H9 (cell line): ENCODE data around the gene HELQ. TPM values are rescaled to one million over a fixed set of nuclear protein-coding genes. Genes with fewer than 3 reads are reported as not detected.

Experiments used
- DNase-seq: peaks from one replicate; pipeline ENCODE4 v3.0.0-alpha.2; 2017
- H2AFZ ChIP-seq: one replicate; pipeline ENCODE4 v1.6.1; 2013; ENCODE audit warnings: mild to moderate bottlenecking, low read length, control low read depth, moderate library complexity
- H2AK5ac ChIP-seq: 2 replicates; pipeline ENCODE4 v1.6.1; 2013; ENCODE audit warnings: low read length, control low read depth, mixed read lengths; ENCODE audit not compliant: insufficient read length
- H2BK120ac ChIP-seq: one replicate; pipeline ENCODE4 v1.6.1; 2013; ENCODE audit warnings: low read depth, mild to moderate bottlenecking, low read length, control low read depth, inconsistent platforms; ENCODE audit not compliant: poor library complexity, severe bottlenecking
- H2BK12ac ChIP-seq: 2 replicates; pipeline ENCODE4 v1.6.1; 2013; ENCODE audit warnings: low read length, control low read depth, mixed read lengths, low read depth; ENCODE audit not compliant: insufficient read length
- H2BK15ac ChIP-seq: 2 replicates; pipeline ENCODE4 v1.6.1; 2013; ENCODE audit warnings: low read depth, low read length, control low read depth
- H2BK20ac ChIP-seq: one replicate; pipeline ENCODE4 v1.6.1; 2013; ENCODE audit warnings: low read depth, mild to moderate bottlenecking, low read length, control low read depth, inconsistent platforms; ENCODE audit not compliant: poor library complexity, severe bottlenecking
- H2BK5ac ChIP-seq: 2 replicates; pipeline ENCODE4 v1.6.1; 2013; ENCODE audit warnings: low read length, control low read depth, mixed read lengths; ENCODE audit not compliant: insufficient read length
- H3K14ac ChIP-seq: 2 replicates; pipeline ENCODE4 v1.6.1; 2013; ENCODE audit warnings: low read length, control low read depth; ENCODE audit not compliant: insufficient read depth
- H3K18ac ChIP-seq: 2 replicates; pipeline ENCODE4 v1.6.1; 2013; ENCODE audit warnings: low read depth, mild to moderate bottlenecking, mixed read lengths, low read length, control low read depth; ENCODE audit not compliant: insufficient read length
- H3K23ac ChIP-seq: 2 replicates; pipeline ENCODE4 v1.6.1; 2013; ENCODE audit warnings: low read length, control low read depth, mixed read lengths, low read depth; ENCODE audit not compliant: insufficient read length
- H3K23me2 ChIP-seq: 2 replicates; pipeline ENCODE4 v1.6.1; 2013; ENCODE audit warnings: low read depth, mild to moderate bottlenecking, mixed read lengths, low read length, control low read depth; ENCODE audit not compliant: insufficient read length, poor library complexity, severe bottlenecking
- H3K27ac ChIP-seq: 2 replicates; pipeline ENCODE4 v1.5.1; 2013; ENCODE audit warnings: low read length, control low read depth, mixed read lengths, low read depth; ENCODE audit not compliant: insufficient read length
- H3K27me3 ChIP-seq: 2 replicates; pipeline ENCODE4 v1.6.1; 2013; ENCODE audit warnings: low read length, control low read depth, inconsistent platforms; ENCODE audit not compliant: insufficient read depth
- H3K4ac ChIP-seq: 2 replicates; pipeline ENCODE4 v1.6.1; 2013; ENCODE audit warnings: low read depth, mild to moderate bottlenecking, control low read depth, inconsistent platforms, low read length, moderate library complexity
- H3K4me1 ChIP-seq: 2 replicates; pipeline ENCODE4 v1.6.1; 2013; ENCODE audit warnings: low read length, control low read depth, inconsistent platforms; ENCODE audit not compliant: insufficient read depth
- H3K4me2 ChIP-seq: 2 replicates; pipeline ENCODE4 v1.6.1; 2013; ENCODE audit warnings: low read length, control low read depth, mixed read lengths; ENCODE audit not compliant: insufficient read length, insufficient read depth
- H3K56ac ChIP-seq: 2 replicates; pipeline ENCODE4 v1.6.1; 2013; ENCODE audit warnings: low read depth, mild to moderate bottlenecking, mixed read lengths, low read length, control low read depth; ENCODE audit not compliant: insufficient read length
- H3K79me1 ChIP-seq: 2 replicates; pipeline ENCODE4 v1.6.1; 2013; ENCODE audit warnings: low read depth, mild to moderate bottlenecking, moderate library complexity, low read length, control low read depth, inconsistent platforms; ENCODE audit not compliant: insufficient read depth, poor library complexity, severe bottlenecking
- H3K79me2 ChIP-seq: 2 replicates; pipeline ENCODE4 v1.6.1; 2013; ENCODE audit warnings: low read length, control low read depth, inconsistent platforms; ENCODE audit not compliant: insufficient read depth
- H3K9ac ChIP-seq: 2 replicates; pipeline ENCODE4 v1.6.1; 2013; ENCODE audit warnings: low read length, control low read depth, mixed read lengths; ENCODE audit not compliant: insufficient read length; ENCODE audit errors: extremely low read depth
- H3K9me3 ChIP-seq: one replicate; pipeline ENCODE4 v1.6.1; 2013; ENCODE audit warnings: low read depth, low read length, inconsistent platforms; ENCODE audit not compliant: control insufficient read depth
- H3T11ph ChIP-seq: one replicate; pipeline ENCODE4 v1.6.1; 2013; ENCODE audit warnings: mild to moderate bottlenecking, low read length, control low read depth, inconsistent platforms
- H4K20me1 ChIP-seq: one replicate; pipeline ENCODE4 v1.6.1; 2013; ENCODE audit not compliant: control insufficient read depth, insufficient read length, insufficient read depth
- H4K5ac ChIP-seq: 2 replicates; pipeline ENCODE4 v1.6.1; 2013; ENCODE audit warnings: low read depth, mild to moderate bottlenecking, mixed read lengths, low read length, control low read depth; ENCODE audit not compliant: insufficient read length
- H4K8ac ChIP-seq: replicated peaks from 2 replicates; pipeline ENCODE4 v1.6.1; 2013; ENCODE audit warnings: low read length, control low read depth, mixed read lengths, low read depth; ENCODE audit not compliant: insufficient read length
- H4K91ac ChIP-seq: 2 replicates; pipeline ENCODE4 v1.6.1; 2013; ENCODE audit warnings: low read depth, mild to moderate bottlenecking, moderate library complexity, mixed read lengths, low read length, control low read depth; ENCODE audit not compliant: insufficient read length
- H3K27ac Mint-ChIP-seq, 3 experiments: 2 replicates in 2 of 3; 3 replicates in 1 of 3; pipeline ENCODE4 v1.8.0; 2020 to 2021; ENCODE audit warnings: mixed read lengths in 3 of 3, mild to moderate bottlenecking in 1 of 3, moderate library complexity in 1 of 3
- H3K27me3 Mint-ChIP-seq: 2 replicates; pipeline ENCODE4 v1.8.0; 2021; ENCODE audit warnings: low read depth, mild to moderate bottlenecking, moderate library complexity, mixed read lengths
- H3K36me3 Mint-ChIP-seq, 3 experiments: 2 replicates in 2 of 3; 3 replicates in 1 of 3; pipeline ENCODE4 v1.8.0; 2020 to 2021; ENCODE audit warnings: low read depth in 3 of 3, mixed read lengths in 3 of 3; ENCODE audit not compliant: insufficient read depth in 1 of 3
- H3K4me1 Mint-ChIP-seq, 2 experiments: 2 replicates each; pipeline ENCODE4 v1.8.0; 2020; ENCODE audit warnings: mixed read lengths in 2 of 2
- H3K4me3 Mint-ChIP-seq, 2 experiments: 2 replicates in 1 of 2; 3 replicates in 1 of 2; pipeline ENCODE4 v1.8.0; 2020 to 2021; ENCODE audit warnings: mild to moderate bottlenecking in 2 of 2, mixed read lengths in 2 of 2, moderate library complexity in 1 of 2
- H3K9me3 Mint-ChIP-seq, 2 experiments: 2 replicates in 1 of 2; 3 replicates in 1 of 2; pipeline ENCODE4 v1.8.0; 2020; ENCODE audit warnings: mild to moderate bottlenecking in 2 of 2, mixed read lengths in 2 of 2, moderate library complexity in 1 of 2
- CTCF ChIP-seq: fragments of 200-600 bp; sonication (generic); conservative IDR thresholded peaks from 3 replicates; pipeline ENCODE4 v1.8.0; 2021; ENCODE audit warnings: antibody characterized with exemption, mild to moderate bottlenecking
- WGBS: extraction: QIAGEN DNeasy Blood & Tissue Kit; methylation state at CpG from one replicate; pipeline ENCODE4 v1.1.7; 2013; ENCODE audit warnings: missing lambda C conversion rate, low lambda C conversion rate, mixed read lengths; ENCODE audit not compliant: insufficient read length; ENCODE audit errors: extremely low coverage; 5-methylcytosine and 5-hydroxymethylcytosine counted together
- total RNA-seq: library from RNA; stranded (reverse); gene quantifications from 2 replicates; pipeline ENCODE4 v1.2.1, GENCODE V29; 2021

Gene HELQ
- total RNA-seq, 1 experiment from 2014 or later = 16.2 TPM

GRCh38 chr4:83392562-83392961, 63.1 kb downstream of the HELQ start:
- no peak overlapping the region for H3K23ac ChIP-seq
- H3K27ac ChIP-seq = no peak overlapping the region
- no peak overlapping the region for H3K9ac ChIP-seq
- no peak overlapping the region for H2BK15ac ChIP-seq
- no peaks in the 10 kb centered on the region for H4K20me1 ChIP-seq
- H3K23me2 ChIP-seq = no peaks in the 10 kb centered on the region
- H2AK5ac ChIP-seq = no peak overlapping the region
- no peak overlapping the region for H4K8ac ChIP-seq
- Mint-ChIP-seq H3K27ac (no peak overlapping the region), H3K36me3 (peaks cover 2 to 4% (median 3%) of the 10 kb centered on the region in 3 experiments; a peak in 6 of 7 replicates), H3K4me3 (no peak overlapping the region), H3K4me1 (peaks cover 20 to 24% of the 10 kb centered on the region in 2 experiments), H3K9me3 (peaks cover 5 to 9% of the 10 kb centered on the region in 2 experiments), H3K27me3 (peaks cover 95% of the 10 kb centered on the region)
- H3K9me3 ChIP-seq = peaks cover 3% of the 10 kb centered on the region
- no CpG with 5 or more reads among the region's 2 CpGs for WGBS
- H3K79me1 ChIP-seq = no peaks in the 10 kb centered on the region
- no peak for TF ChIP-seq CTCF
- no peak overlapping the region for H2BK5ac ChIP-seq
- H3T11ph ChIP-seq = no peak overlapping the region
- no peak overlapping the region for H4K5ac ChIP-seq
- no peak overlapping the region for H3K4ac ChIP-seq
- no peak overlapping the region for H2BK20ac ChIP-seq
- H3K4me1 ChIP-seq = peaks cover 3% of the 10 kb centered on the region; the same call in 1 of the 2 replicates
- no peak overlapping the region for H4K91ac ChIP-seq
- H2BK120ac ChIP-seq = no peak overlapping the region
- H3K56ac ChIP-seq = no peak overlapping the region
- no peaks in the 10 kb centered on the region for H3K79me2 ChIP-seq
- no peak for DNase-seq
- peaks cover 20% of the 10 kb centered on the region for H3K27me3 ChIP-seq
- H3K4me2 ChIP-seq = no peak overlapping the region
- no peak overlapping the region for H2BK12ac ChIP-seq
- no peak overlapping the region for H3K18ac ChIP-seq
- H2AFZ ChIP-seq = no peak overlapping the region
- no peak overlapping the region for H3K14ac ChIP-seq
